Measurements from ENCODE around the gene C16orf87.
A peak's percentile ranks its signal among the peaks of the same experiment; 100 is the strongest.

The C16orf87 gene

DNA sequence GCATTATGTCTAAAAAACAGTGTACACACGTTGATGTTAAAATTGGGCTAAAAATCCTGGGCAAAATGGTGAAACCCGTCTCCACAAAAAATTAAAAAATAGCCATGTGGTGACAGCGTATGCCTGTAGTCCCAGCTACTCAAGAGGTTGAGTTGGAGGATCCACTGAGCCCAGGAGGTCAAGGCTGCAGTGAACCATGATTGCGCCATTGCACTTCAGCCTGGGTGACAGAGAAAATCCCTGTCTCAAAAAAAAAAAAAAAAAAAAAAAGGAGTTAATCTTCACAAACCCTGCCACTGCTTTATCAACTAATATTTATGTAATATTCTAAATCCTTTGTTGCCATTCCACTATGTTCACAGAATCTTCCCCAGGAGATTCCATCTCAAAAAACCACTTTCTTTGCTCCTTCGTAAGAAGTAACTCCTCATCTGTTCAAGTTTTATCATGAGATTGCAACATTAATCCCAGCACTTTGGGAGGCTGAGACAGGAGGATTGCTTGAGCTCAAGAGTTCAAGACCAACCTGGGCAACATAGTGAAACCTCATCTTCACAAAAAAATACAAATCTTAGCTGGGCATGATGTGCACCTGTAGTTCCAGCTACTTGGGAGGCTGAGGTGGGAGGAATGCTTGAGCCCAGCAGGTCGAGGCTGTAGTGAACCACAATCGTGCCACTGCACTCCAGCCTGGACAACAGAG is 1.9 kb upstream of the C16orf87 start:
- DNase-seq (ENCODE audit: low spot score), result no peak
- H3K27ac ChIP-seq, result no peak overlapping the region
- TF ChIP-seq, protein P1, sequence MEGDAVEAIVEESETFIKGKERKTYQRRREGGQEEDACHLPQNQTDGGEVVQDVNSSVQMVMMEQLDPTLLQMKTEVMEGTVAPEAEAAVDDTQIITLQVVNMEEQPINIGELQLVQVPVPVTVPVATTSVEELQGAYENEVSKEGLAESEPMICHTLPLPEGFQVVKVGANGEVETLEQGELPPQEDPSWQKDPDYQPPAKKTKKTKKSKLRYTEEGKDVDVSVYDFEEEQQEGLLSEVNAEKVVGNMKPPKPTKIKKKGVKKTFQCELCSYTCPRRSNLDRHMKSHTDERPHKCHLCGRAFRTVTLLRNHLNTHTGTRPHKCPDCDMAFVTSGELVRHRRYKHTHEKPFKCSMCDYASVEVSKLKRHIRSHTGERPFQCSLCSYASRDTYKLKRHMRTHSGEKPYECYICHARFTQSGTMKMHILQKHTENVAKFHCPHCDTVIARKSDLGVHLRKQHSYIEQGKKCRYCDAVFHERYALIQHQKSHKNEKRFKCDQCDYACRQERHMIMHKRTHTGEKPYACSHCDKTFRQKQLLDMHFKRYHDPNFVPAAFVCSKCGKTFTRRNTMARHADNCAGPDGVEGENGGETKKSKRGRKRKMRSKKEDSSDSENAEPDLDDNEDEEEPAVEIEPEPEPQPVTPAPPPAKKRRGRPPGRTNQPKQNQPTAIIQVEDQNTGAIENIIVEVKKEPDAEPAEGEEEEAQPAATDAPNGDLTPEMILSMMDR (conservative IDR thresholded peaks at IDR 0.05; ENCODE audit: low read depth), result no peak
- CTCF ChIA-PET, result interaction anchor here (0.6 kb wide), 2 partner anchors 311 to 1154 kb away, joined by 3 to 4 read pairs; no protein-coding TSS in a partner anchor
- POLR2A ChIA-PET (ENCODE audit: low non-redundant PET), result no interaction called here

DNA sequence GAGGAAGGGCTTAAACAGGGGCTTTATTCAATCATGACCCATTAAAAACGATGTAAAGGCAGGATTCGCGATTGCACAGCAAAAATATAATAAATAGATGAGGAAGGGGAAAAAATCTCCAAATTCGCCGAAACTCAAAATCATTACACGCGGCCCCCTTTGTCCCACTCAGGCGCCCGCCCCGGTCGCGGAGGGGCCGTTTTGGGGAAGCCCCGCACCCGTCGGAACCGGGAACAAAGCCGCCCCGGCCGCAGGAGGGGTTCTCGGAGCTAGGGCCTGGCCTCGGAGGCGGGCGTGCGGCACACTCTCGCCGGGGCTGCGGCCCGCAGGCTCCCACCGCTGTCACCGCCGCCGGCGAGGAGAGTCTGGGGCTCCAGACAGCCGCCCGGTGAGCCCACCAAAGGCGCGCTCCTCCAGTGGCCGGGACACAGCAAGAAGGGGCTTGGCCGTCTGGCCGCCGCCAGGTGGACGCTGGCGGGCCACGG is 521 bp downstream of the C16orf87 start:
- peak; percentile 13 for DNase-seq (ENCODE audit: low spot score)
- peak overlapping the region; percentile 87 for H3K27ac ChIP-seq
- CTCF ChIA-PET, result no interaction called here
- TF ChIP-seq, protein P1 (conservative IDR thresholded peaks at IDR 0.05; ENCODE audit: low read depth), result no peak
- POLR2A ChIA-PET (ENCODE audit: low non-redundant PET), result interaction anchor here (0.9 kb wide), 1 partner anchor 10 kb away, joined by 3 read pairs; no protein-coding TSS in a partner anchor

DNA sequence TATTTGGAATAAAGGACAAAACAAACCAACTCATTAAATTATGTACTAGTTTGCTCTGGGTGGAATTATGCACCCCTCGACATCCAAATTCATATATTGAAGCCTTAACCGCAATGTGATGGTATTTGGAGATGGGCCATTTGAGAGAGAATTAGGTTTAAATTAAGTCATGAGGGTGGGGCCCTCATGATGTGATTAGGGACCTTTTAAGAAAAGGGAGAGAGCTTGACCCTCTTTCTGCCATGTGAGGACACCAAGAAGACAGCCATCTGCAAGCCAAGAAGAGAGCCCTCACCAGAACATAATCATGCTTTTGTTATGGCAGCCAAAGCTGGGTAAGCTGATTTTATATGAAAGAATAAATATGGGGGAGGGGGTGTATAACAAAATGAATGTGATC is 2.0 kb downstream of the C16orf87 start:
- CTCF ChIA-PET, result no interaction called here
- POLR2A ChIA-PET (ENCODE audit: low non-redundant PET), result no interaction called here
- TF ChIP-seq, protein P1 (conservative IDR thresholded peaks at IDR 0.05; ENCODE audit: low read depth), result no peak
- no peak overlapping the region for H3K27ac ChIP-seq
- no peak for DNase-seq (ENCODE audit: low spot score)

DNA sequence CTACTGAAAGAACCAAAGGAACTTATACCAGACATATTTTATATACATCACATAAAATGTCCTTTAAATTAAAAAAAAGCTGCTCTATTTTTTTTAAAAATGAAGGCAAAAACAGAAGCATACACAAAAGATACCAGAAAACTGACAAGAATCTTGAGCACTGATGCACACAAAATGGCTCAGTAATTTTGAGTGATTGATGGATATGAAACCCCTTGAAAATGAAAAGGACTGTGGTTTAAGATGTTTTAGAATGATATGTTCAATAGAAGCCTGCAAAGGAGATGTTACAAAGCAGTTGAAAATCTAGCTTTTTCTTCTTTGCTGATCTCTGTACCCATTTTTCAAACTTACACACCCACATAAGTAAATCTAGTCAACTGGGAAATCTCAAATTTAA is 2.7 kb downstream of the C16orf87 start:
- no peak for DNase-seq (ENCODE audit: low spot score)
- CTCF ChIA-PET, result no interaction called here
- POLR2A ChIA-PET (ENCODE audit: low non-redundant PET), result no interaction called here
- H3K27ac ChIP-seq, result no peak overlapping the region
- TF ChIP-seq, protein P1 (conservative IDR thresholded peaks at IDR 0.05; ENCODE audit: low read depth), result no peak

DNA sequence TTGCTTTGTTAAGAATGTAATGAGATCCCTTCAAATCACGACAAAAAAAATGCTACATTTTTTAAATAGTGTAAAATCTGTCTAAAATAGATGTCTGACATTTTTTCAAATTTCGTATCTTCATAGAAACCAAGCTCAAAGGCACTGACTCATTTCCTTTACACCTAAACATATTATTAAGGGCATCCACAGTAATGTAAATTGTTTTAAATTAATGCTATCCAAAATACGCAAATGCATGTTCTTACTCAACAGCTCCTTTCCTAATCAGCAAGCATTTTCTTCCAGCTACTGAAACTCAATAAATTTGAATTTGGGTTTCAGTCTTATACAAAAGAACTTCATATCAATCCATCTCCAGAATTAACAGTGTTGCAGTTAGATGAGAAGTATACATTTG is 4.3 kb downstream of the C16orf87 start:
- TF ChIP-seq, protein P1 (conservative IDR thresholded peaks at IDR 0.05; ENCODE audit: low read depth), result no peak
- no peak for DNase-seq (ENCODE audit: low spot score)
- ChIA-PET CTCF (interaction anchor here (0.6 kb wide), 1 partner anchor 1855 kb away, joined by 3 read pairs; no protein-coding TSS in a partner anchor), POLR2A (ENCODE audit: low non-redundant PET) (no interaction called here)
- no peak overlapping the region for H3K27ac ChIP-seq

DNA sequence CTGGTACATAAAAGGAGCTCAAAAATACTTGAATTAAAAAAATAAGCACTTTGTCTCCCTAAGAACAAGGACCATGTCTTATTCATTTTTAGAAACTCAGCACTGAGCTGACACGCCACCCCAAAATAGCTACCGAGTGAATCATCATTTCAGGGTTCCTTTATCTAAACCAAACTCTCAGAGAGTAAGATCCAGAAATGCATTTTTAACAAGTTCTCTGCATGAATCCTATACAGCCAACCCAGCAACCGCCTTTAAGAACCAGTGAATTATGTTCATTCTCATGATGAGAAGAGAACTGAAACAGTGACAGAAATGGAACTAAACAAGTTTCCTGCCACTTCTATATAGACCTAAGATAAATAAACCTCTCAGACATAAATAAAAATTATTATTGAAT is 8.7 kb downstream of the C16orf87 start:
- POLR2A ChIA-PET (ENCODE audit: low non-redundant PET), result no interaction called here
- no peak for DNase-seq (ENCODE audit: low spot score)
- CTCF ChIA-PET, result interaction anchor here (1.0 kb wide), 1 partner anchor 13 kb away, joined by 3 read pairs; no protein-coding TSS in a partner anchor
- TF ChIP-seq, protein P1 (conservative IDR thresholded peaks at IDR 0.05; ENCODE audit: low read depth), result no peak
- no peak overlapping the region for H3K27ac ChIP-seq

Data from RWPE1 (cell line).